Measurements from ENCODE around the gene LRRC59. TPM values are rescaled to one million over a fixed set of nuclear protein-coding genes. Genes with fewer than 3 reads are reported as not detected.

Gene LRRC59
- total and polyA plus RNA-seq, 2 of the 8 experiments (the other 6 are each of a cell fraction or from before 2014, with no cell fraction given) = 48.3 to 117 TPM

GRCh38 chr17:50443505-50443974 is 46.2 kb upstream of the LRRC59 start (continued):
- TF ChIP-seq GTF2F1 (IDR thresholded peaks at IDR 0.05; ENCODE audit: borderline replicate concordance, low read depth, low read length) = no peak
- TF ChIP-seq TAF1 (IDR thresholded peaks at IDR 0.05; ENCODE audit: low read depth, low read length) = no peak
- TF ChIP-seq SIX5 (IDR thresholded peaks at IDR 0.05; ENCODE audit: low read depth, low read length) = no peak
- no peak for TF ChIP-seq POLR2A (IDR thresholded peaks at IDR 0.05; ENCODE audit: control extremely low read depth in 1 of 2, low read depth in 2 of 2, low read length in 2 of 2)
- TF ChIP-seq KDM4A (IDR thresholded peaks at IDR 0.05; ENCODE audit: low read depth, low read length, severe bottlenecking) = no peak
